ENCODE data around the gene TSHZ3.

The TSHZ3 gene

DNA sequence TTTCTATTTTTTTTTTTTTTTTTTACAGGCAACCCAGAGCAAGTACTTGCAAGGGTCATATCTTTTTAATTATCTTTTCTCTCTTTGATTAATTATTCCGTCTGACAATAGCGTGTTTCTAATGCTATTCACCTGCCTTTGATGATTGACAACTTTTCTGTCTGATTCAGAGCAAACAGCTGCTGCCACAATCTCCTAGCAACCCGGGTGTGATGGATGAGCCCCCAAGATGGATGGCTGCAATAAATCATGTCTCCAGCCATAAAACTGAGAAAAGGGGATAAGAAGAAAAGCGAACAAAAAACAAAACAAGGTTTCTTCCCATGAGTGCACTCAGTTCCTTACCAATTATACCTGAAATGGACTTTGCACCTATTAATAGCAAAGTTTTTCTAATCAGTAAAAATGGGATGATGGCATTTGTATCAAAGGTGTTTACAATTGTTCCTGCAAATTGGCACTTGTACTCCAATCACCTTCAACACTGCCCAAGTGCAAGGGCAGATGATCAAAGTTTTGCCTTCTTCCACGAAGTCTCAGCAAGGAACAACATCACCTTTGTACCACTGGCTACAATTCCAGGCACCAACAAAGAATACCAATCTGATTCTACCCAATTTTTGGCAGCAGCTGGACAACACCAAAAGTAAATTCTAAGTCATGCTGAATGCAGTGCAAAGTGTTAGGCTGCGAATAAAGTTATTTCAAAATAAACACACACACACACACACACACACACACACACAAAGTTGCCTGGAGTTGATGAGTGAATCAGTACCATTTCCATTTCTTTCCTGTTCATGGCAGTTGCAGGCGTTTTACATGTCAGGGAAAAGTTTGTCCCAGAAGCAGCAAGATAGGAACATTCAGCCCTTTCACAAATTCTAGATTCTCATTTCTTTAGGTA is 12.0 kb downstream of the TSHZ3 start:
- DNase-seq (ENCODE audit: low read depth in 2 of 2): no peak

DNA sequence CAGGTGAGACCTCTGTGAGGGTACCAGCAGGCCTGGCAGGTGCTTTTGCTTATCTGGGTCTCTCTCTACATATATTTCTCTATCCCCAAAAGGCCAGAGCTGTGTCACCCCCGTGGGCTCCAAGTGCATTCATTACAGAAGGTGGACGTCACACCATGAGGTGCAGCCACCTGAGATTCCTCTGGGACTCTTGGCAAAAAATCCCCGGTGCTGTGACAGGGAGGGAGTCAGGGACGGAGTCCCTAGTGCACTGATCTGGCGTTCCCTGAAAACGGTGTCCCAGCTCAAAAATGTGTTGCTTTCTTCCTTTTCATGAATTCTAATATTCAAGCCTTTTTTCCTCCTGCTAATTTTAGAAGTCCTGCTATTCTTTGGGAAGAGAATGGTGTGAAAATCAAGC is 13.5 kb downstream of the TSHZ3 start:
- DNase-seq (ENCODE audit: low read depth in 2 of 2): no peak

DNA sequence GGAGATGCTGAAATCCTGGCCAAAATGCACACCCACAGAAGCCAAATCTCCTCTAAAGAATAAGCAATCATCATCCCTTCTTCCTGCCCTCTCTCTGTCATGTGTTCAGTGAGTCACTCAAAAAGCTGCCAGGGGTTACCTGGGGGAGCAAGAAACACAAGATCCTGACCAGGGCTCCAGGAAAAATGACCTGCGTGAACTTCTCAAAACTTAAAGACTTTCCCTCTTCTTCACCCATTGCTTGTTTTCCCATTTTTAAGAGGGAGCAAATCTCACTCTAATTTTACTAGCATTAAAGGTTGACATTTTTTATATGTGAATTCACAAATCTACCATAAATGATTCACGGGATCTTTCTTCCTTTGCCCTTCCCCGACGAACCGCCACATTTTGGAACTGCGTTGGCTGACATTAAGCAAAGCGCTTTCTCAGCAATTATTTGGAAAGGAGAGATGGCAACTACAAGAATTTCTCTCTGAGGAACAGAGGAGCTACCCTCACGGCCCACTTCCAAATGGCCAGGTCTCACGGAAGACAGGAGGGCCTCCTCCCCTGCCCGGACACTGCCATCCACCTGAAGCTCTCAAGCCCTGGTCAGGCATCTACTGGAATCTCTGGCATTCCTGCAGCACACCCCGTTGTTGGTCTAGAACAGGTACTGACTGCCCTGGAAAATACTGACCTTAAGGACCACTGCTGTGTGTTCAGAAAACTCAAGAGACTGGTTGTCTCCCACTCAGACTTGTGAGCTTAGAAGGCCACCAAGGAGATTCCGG is 14.2 kb downstream of the TSHZ3 start:
- DNase-seq (ENCODE audit: low read depth in 2 of 2): no peak

GRCh38 chr19:31334101-31334848 is 15.0 kb downstream of the TSHZ3 start:
- no peak for DNase-seq (ENCODE audit: low read depth in 2 of 2)

DNA sequence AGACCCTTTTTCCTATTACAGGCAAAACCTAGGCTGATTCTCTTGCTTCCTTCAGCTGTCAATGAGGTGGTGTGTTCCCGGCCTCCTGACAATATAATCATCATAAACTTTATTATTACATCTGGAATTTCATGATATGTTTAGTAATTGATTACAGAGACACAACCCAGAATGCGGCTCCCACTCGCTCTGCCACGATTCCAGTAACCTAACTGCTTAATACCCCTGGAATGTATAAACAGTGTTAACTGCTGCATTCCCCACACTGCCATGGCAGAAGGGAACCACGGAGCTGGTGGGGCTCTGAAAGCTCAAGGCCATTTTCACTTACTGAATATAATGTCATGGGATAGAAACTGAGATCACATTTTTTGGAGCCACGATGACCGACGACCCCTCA is 17.1 kb downstream of the TSHZ3 start:
- DNase-seq (ENCODE audit: low read depth in 2 of 2): no peak

- no peak for DNase-seq (ENCODE audit: low read depth in 2 of 2)
Measured at GRCh38 chr19:31331536-31331935, 17.7 kb downstream of the TSHZ3 start.

GRCh38 chr19:31330761-31331160 is 18.5 kb downstream of the TSHZ3 start:
- no peak for DNase-seq (ENCODE audit: low read depth in 2 of 2)

- no peak for DNase-seq (ENCODE audit: low read depth in 2 of 2)
Measured at GRCh38 chr19:31330237-31330636, 19.0 kb downstream of the TSHZ3 start.

GRCh38 chr19:31329819-31330218 is 19.4 kb downstream of the TSHZ3 start:
- no peak for DNase-seq (ENCODE audit: low read depth in 2 of 2)

- DNase-seq (ENCODE audit: low read depth in 2 of 2): no peak
Measured at GRCh38 chr19:31328238-31328637, 21.0 kb downstream of the TSHZ3 start.

DNA sequence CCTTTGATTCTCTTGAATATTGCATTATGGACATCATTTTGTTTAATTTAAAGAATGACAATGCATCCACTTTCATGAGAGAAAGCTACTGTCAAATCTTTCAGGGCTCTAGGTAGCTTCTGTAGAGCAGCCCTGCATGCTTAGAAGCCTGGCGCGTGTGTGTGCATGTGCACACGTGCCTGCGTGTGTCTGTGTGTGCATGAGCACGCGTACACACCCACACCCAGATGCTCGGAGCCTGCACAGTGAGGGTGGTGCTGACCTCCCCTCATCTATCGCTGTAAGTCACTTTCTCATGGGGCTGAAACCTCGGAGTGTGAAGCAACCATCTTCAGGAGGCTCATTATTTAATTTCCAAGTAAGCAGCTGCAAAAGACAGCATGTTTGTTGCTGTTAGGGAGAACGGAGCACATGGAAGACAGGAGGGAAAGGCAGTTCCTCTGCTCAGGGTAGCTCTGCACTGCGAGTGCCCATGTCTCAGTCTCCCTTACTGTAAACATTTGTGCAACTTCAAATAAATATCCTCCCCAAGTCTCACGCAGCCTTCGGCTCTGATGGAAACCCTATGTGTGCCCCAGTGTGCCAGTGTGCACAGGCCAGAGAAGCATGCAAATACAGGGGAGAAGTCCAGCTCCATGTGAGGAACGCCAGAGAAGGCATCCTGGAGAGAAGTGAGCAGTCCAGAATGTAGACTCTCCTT is 22.8 kb downstream of the TSHZ3 start:
- DNase-seq (ENCODE audit: low read depth in 2 of 2): no peak

DNA sequence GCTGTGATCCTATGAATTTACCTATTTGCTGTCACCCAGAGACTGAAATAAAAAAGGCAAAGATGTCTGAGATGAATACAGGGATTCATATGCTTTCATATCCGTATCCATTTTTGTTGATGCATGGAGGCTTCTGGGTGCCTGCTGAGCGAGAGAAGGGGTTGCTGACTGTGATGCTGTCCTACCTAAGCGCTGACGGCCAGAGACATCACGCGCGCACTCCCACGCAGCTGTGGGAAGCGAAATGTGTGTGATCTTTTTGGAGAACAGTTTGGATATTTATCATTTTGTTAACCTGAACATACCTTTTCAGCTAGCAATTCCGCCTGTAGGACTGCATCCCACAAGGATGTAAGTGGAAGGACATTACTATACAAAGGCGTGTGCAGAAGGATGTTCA is 23.9 kb downstream of the TSHZ3 start:
- DNase-seq (ENCODE audit: low read depth in 2 of 2): no peak

DNA sequence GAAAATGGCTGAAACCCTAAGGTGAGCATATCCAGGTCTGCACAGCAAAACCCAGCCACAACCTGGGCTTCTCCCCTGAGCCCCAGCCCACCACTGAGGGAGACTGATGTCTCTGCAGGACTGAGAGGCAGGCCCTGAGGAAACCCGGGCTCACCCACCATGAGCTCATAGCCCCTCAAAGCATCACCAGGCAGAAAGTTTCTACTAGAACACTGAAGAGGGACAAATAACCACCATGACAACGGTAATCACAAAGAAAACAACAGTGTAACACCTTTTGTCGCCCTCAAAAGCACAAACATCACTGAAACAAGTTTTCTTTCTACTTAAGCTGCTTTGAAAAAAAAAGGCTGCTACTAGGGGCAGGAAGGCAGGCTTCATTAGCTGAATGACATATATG is 29.8 kb downstream of the TSHZ3 start:
- no peak for DNase-seq (ENCODE audit: low read depth in 2 of 2)

DNA sequence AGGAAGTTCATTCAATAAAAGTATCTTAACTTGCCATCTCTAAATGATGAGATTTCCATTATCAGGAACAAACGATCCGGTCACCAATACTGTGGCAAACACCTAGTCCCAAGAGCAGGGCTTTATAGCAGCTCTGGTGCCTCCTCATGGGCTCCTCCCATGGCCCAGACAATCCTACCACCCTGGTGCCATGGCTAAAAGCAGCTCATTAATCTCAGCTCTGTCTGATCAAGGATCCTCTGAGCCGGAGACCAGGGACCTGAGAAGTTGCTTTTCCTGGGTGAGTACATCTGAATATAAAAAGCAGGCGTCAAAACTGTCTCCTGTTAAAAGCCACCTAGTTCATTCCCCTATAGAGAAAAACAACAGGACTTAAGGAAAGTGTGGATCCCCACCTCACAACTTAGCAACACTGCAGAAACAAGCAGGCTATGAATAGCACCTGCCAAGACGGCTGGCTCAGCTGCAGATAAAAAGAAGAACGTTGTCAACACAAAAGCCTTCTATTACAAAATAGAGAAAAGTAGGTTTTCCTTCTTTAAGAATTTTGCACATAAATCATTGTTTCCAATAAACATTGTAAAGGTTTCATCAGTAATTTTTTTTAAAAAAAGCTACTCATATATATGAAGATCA is 30.3 kb downstream of the TSHZ3 start:
- DNase-seq (ENCODE audit: low read depth in 2 of 2): no peak

- DNase-seq (ENCODE audit: low read depth in 2 of 2): no peak
Measured at GRCh38 chr19:31317570-31317969, 31.7 kb downstream of the TSHZ3 start.

- no peak for DNase-seq (ENCODE audit: low read depth in 2 of 2)
Measured at GRCh38 chr19:31317093-31317492, 32.1 kb downstream of the TSHZ3 start.

- DNase-seq (ENCODE audit: low read depth in 2 of 2): no peak
Measured at GRCh38 chr19:31316201-31316951, 32.9 kb downstream of the TSHZ3 start.

GRCh38 chr19:31315652-31316051 is 33.6 kb downstream of the TSHZ3 start:
- no peak for DNase-seq (ENCODE audit: low read depth in 2 of 2)

DNA sequence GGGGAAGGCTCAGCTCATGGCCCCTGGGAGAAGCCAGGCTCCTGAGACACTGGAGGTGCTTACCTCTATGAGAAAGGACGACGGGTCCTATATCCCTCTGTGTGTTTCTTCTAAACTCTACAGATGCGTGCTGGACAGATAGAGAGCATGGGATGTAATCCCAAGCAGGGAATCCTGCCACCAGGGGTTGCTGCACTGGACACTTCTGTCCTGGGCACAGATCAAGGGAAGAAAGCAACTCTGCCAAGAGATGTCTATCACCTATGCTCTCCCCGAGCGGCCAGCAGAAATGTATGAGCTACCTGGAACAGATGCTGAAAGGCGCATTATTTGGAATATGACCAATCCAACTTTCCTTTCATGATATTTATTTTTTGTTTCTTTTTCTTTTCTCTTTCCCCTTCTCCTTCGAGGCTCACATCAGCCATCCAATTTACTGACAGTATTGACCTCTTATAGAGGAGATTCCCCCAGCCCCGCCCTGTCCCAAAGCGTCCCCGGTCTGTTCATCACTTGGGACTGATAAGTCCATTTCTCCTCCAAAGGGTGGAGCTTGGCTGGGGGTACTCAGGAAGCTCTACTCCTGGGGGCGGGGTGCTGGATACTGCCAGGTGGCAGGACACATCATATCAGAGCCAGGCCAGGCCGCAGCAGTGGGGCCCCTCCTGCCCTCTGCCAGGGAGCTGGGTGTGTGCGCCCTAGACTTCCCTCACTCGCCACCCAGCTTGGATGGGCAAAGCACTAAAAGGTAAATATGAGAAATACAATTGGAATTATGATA is 34.2 kb downstream of the TSHZ3 start:
- no peak for DNase-seq (ENCODE audit: low read depth in 2 of 2)

- no peak for DNase-seq (ENCODE audit: low read depth in 2 of 2)
Measured at GRCh38 chr19:31314156-31314555, 35.1 kb downstream of the TSHZ3 start.

All from stimulated activated CD8-positive, alpha-beta memory T cell treated with anti-CD3 and anti-CD28 coated beads, Interleukin-2, amount 100 ng/mL, for 48 hours (primary cell).